HG03045 (cell line): ENCODE results near the gene ANO1.

Experiments used
- ATAC-seq: cut with Tn5 transposase; IDR thresholded peaks from one replicate; pipeline ENCODE4 v1.9.1; 2021; ENCODE audit warnings: mild to moderate bottlenecking, moderate library complexity; ENCODE audit not compliant: unreplicated experiment

Gene ANO1

GRCh38 chr11:70133771-70134335 lies 55.7 kb downstream of the ANO1 start:
- no peak for ATAC-seq

GRCh38 chr11:70134490-70134889 lies 56.4 kb downstream of the ANO1 start:
- ATAC-seq = no peak

- no peak for ATAC-seq
Measured at GRCh38 chr11:70135142-70135541, 57.0 kb downstream of the ANO1 start.

- ATAC-seq = no peak
Measured at GRCh38 chr11:70135625-70136059, 57.5 kb downstream of the ANO1 start.

- no peak for ATAC-seq
Measured at GRCh38 chr11:70137383-70137782, 59.3 kb downstream of the ANO1 start.

- no peak for ATAC-seq
Measured at GRCh38 chr11:70138403-70138802, 60.3 kb downstream of the ANO1 start.

GRCh38 chr11:70139785-70140410 lies 61.8 kb downstream of the ANO1 start:
- no peak for ATAC-seq

GRCh38 chr11:70140711-70141485 lies 62.8 kb downstream of the ANO1 start:
- no peak for ATAC-seq

- no peak for ATAC-seq
Measured at GRCh38 chr11:70141486-70142220, 63.5 kb downstream of the ANO1 start.

GRCh38 chr11:70142221-70142875 lies 64.2 kb downstream of the ANO1 start:
- no peak for ATAC-seq

GRCh38 chr11:70144262-70144661 lies 66.1 kb downstream of the ANO1 start:
- no peak for ATAC-seq

GRCh38 chr11:70145071-70145470 lies 67.0 kb downstream of the ANO1 start:
- no peak for ATAC-seq

- ATAC-seq = no peak
Measured at GRCh38 chr11:70145841-70146240, 67.7 kb downstream of the ANO1 start.

GRCh38 chr11:70146299-70146698 lies 68.2 kb downstream of the ANO1 start:
- no peak for ATAC-seq

GRCh38 chr11:70146895-70147520 lies 68.9 kb downstream of the ANO1 start:
- ATAC-seq = no peak

GRCh38 chr11:70147668-70148067 lies 69.6 kb downstream of the ANO1 start:
- ATAC-seq = no peak

- no peak for ATAC-seq
Measured at GRCh38 chr11:70151671-70152070, 73.6 kb downstream of the ANO1 start.

GRCh38 chr11:70153133-70153727 lies 75.1 kb downstream of the ANO1 start:
- no peak for ATAC-seq

- no peak for ATAC-seq
Measured at GRCh38 chr11:70155386-70155785, 77.3 kb downstream of the ANO1 start.
